C4-2B (cell line): ENCODE results near the gene RNASE13.
A peak's percentile ranks its signal among the peaks of the same experiment; 100 is the strongest.

ENCODE experiments used
- H3K27ac ChIP-seq: fragments of 450-650 bp; 2 replicates; pipeline ENCODE4 v1.5.1; 2017
- CTCF ChIP-seq: fragments of 450-650 bp; conservative IDR thresholded peaks from 2 replicates; pipeline ENCODE4 v1.5.1; 2017; ENCODE audit warnings: mild to moderate bottlenecking
- ZFX ChIP-seq: fragments of 450-650 bp; IDR thresholded peaks from 2 replicates; pipeline ENCODE4 v1.6.1; 2017

RNASE13 gene

GRCh38 chr14:21070083-21070609 is 35.5 kb upstream of the RNASE13 start, which contains the start of gene ARHGEF40:
Gene ARHGEF40 (plus strand): TSS chr14:21070304. CDS start chr14:21070397, 93 bp downstream.
- peak within 1 kb of the TSS; percentile 67 for H3K27ac ChIP-seq

GRCh38 chr14:21069388-21070082 is 34.9 kb upstream of the RNASE13 start:
- TF ChIP-seq ZFX = no peak
- TF ChIP-seq CTCF = no peak
- H3K27ac ChIP-seq = peak overlapping the region; percentile 67

More at GRCh38 chr14:21070083-21070609, 35.5 kb upstream of the RNASE13 start, which contains the start of gene ARHGEF40:
- TF ChIP-seq CTCF = no peak
- TF ChIP-seq ZFX = peak; percentile 48; the same call in 1 of the 2 replicates

GRCh38 chr14:21068521-21069387 is 34.1 kb upstream of the RNASE13 start:
- TF ChIP-seq CTCF (peak; percentile 59), ZFX (no peak)
- H3K27ac ChIP-seq = no peak overlapping the region

GRCh38 chr14:21066882-21067502 is 32.4 kb upstream of the RNASE13 start:
- TF ChIP-seq ZFX (no peak), CTCF (peak; percentile 26)
- H3K27ac ChIP-seq = no peak overlapping the region

- H3K27ac ChIP-seq = no peak overlapping the region
- TF ChIP-seq ZFX = no peak
- no peak for TF ChIP-seq CTCF
These were observed 28.9 kb upstream of the RNASE13 start for GRCh38 chr14:21063479-21063878.

- TF ChIP-seq ZFX = no peak
- no peak for TF ChIP-seq CTCF
These were observed 26.7 kb upstream of the RNASE13 start for GRCh38 chr14:21061347-21061668.

More at GRCh38 chr14:21061347-21061668, 26.7 kb upstream of the RNASE13 start:
- no peak overlapping the region for H3K27ac ChIP-seq
